Activated CD8-positive, alpha-beta T cell treated with anti-CD3 and anti-CD28 coated beads, Interleukin-2, amount 10 ng/mL, durations not matched to agents 7 days and 5 days (primary cell): Measurements from ENCODE around the gene SELENOS. TPM values are rescaled to one million over a fixed set of nuclear protein-coding genes. Genes with fewer than 3 reads are reported as not detected.
"Not testable (repeated sequence)": the region's sequence is repeated elsewhere in the genome, so short reads cannot be mapped to it uniquely, and the experiment has no call there.

Experiments used
- ATAC-seq: fragments of 150-1000 bp; cut with Tn5 transposase; one replicate; pipeline ENCODE4 v1.10.0; 2021; ENCODE audit warnings: moderate library complexity
- CTCF ChIA-PET: fragments of 350-600 bp; sonication (Branson Sonifier 250); formaldehyde crosslinking; loops from one replicate; lab custom pipeline; 2021; ENCODE audit warnings: antibody characterized with exemption; lab: Charles Lee
- POLR2A ChIA-PET: fragments of 350-600 bp; sonication (Branson Sonifier 250); formaldehyde crosslinking; loops from one replicate; lab custom pipeline; 2021; ENCODE audit warnings: antibody characterized with exemption; lab: Charles Lee
- DNase-seq: peaks from one replicate; pipeline ENCODE4 v3.0.0-alpha.2; 2020
- H3K27ac Mint-ChIP-seq: one replicate; pipeline ENCODE4 v1.8.0; 2021; ENCODE audit warnings: mild to moderate bottlenecking, mixed read lengths
- H3K27me3 Mint-ChIP-seq: one replicate; pipeline ENCODE4 v1.8.0; 2021; ENCODE audit warnings: low read depth, mixed read lengths
- H3K36me3 Mint-ChIP-seq: one replicate; pipeline ENCODE4 v1.8.0; 2021; ENCODE audit warnings: low read depth, mixed read lengths
- H3K4me1 Mint-ChIP-seq: one replicate; pipeline ENCODE4 v1.8.0; 2021; ENCODE audit warnings: low read depth, mixed read lengths
- H3K4me3 Mint-ChIP-seq: one replicate; pipeline ENCODE4 v1.8.0; 2021; ENCODE audit warnings: mild to moderate bottlenecking, mixed read lengths
- H3K9me3 Mint-ChIP-seq: one replicate; pipeline ENCODE4 v1.8.0; 2022; ENCODE audit warnings: mixed read lengths; ENCODE audit not compliant: insufficient read depth
- total RNA-seq, 2 experiments: library from RNA; stranded (reverse); gene quantifications; one replicate each; pipeline ENCODE4 v1.2.3, GENCODE V29; 2021

Gene SELENOS
- total RNA-seq, 2 experiments from 2014 or later: 29.8 to 32.2 TPM

DNA sequence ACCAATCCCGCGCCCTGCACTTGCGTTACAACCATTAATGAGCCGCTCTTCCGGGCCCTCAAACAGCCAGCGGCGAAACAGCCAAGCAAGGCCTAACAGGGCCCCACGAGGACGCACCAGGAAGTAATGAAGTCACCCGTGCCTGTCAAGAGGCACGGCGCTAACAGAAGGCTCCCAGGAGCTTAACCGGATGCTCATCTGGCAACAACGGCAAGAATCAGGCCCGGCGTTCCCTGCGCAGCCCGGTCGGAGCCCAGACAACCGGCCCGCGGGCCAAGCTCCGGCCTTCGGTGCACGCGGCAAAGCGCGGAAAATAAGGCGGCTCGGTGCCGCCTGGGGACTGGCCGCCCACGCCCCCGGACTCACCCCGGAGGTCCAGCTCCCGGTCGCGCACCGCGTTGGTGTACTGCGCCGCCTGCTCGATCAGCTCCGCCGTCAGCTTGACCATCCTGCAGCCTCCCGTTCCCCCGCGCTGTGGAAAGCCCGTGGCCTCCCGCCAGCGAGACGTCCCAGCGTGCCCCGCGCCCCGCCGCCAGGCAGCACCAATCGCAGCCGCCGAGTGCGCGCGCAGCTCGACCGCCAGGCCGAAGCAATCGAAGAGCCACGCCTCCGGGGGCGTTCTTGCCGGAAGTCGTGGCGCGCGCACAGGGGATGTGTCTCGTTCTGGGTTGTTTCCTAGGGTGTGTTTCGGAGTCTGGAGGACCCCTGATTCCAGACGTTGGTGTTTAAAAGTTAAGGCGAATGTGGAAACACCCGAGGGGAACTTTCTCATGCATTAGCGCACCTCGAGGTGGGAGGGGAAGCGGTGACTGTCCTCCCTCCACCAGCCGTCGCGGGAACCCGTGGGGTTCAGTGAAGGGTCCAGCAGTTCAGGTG, 17.7 kb upstream of the SELENOS start, which contains the start of gene SNRPA1:
Gene SNRPA1 (minus strand): TSS at position 518 of the 876 bp plus-strand sequence. CDS start 70 bp downstream, at position 448.
- H3K4me1 Mint-ChIP-seq: peaks cover 37% of the 10 kb centered on the region
- DNase-seq: peak; percentile 97
- peak within 1 kb of the TSS; percentile 93 for H3K27ac Mint-ChIP-seq
- H3K36me3 Mint-ChIP-seq: peaks cover 33% of the 10 kb centered on the region
- ATAC-seq: peak; percentile 87
- CTCF ChIA-PET: interaction anchor here (1.0 to 15.0 kb wide), 14 partner anchors 10 to 377 kb away, joined by 3 to 202 read pairs (median 5); partner anchors contain the start of genes CHSY1 and TM2D3
- peak within 1 kb of the TSS; percentile 98 for H3K4me3 Mint-ChIP-seq
- no peaks in the 10 kb centered on the region for H3K27me3 Mint-ChIP-seq
- POLR2A ChIA-PET: interaction anchor here (0.7 to 4.2 kb wide), 25 partner anchors 8 to 393 kb away, joined by 3 to 36 read pairs (median 5); partner anchors contain the start of genes CHSY1 and TM2D3
- no peaks in the 10 kb centered on the region for H3K9me3 Mint-ChIP-seq

DNA sequence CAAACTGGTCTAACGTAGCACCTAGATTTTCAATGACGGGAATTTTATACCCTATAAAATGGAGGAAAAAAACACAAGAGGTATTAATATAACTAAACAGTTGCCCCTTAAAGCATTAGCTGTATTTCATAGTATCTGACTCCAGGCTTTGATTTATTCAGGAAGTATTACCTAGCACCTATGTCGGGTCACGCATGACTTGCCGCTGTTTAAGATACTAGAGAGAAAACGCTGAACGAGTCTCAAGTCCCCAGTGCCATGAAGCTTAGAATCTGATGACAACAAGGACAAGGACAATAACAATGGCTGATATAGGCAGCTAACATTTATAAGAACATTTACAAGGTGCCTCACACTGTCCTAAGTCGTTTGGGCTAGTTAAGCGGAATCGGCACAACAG, 15.8 kb upstream of the SELENOS start:
- H3K36me3 Mint-ChIP-seq: peaks cover 47% of the 10 kb centered on the region
- ATAC-seq (no peak), DNase-seq (no peak)
- POLR2A ChIA-PET: interaction anchor here (1.6 to 4.2 kb wide), 4 partner anchors 9 to 360 kb away, joined by 4 to 36 read pairs (median 24); partner anchors contain the start of gene TM2D3
- H3K9me3 Mint-ChIP-seq: no peaks in the 10 kb centered on the region
- H3K4me1 Mint-ChIP-seq: peaks cover 44% of the 10 kb centered on the region
- CTCF ChIA-PET: interaction anchor here (0.9 to 15.0 kb wide), 12 partner anchors 9 to 360 kb away, joined by 3 to 202 read pairs (median 6); no protein-coding TSS in a partner anchor
- peak overlapping the region; percentile 93 for H3K27ac Mint-ChIP-seq
- no peaks in the 10 kb centered on the region for H3K27me3 Mint-ChIP-seq
- peak overlapping the region; percentile 98 for H3K4me3 Mint-ChIP-seq

DNA sequence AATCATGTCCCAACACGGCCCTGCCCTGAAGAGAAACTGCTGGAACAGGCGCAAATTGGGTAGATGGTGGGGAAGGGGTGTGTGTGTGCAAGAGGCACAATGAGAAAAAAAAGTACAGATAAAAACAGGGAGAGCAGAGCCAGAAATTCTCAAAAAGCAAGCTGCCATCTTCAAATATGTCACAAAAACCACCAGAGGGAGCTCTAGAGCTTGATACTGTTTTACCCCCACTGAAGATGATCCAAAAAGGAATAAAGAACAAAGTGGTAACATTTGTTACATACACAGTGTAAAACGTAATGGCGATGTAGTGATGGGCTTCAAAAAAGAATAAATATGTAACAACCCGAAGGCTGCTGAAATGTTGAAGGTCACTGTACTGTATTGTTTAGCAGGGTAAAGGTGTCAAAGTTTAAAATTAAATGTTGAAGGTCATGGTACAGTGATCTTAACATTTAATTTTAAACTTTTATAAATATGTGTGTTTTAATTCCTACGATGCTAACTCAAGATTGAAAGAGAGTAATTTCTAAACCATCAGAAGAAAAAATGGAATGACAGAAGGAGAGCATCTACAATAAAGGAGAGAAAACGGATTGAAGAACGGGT, 11.7 kb upstream of the SELENOS start:
- Mint-ChIP-seq H3K4me3 (no peak overlapping the region), H3K4me1 (peaks cover 55% of the 10 kb centered on the region)

DNA sequence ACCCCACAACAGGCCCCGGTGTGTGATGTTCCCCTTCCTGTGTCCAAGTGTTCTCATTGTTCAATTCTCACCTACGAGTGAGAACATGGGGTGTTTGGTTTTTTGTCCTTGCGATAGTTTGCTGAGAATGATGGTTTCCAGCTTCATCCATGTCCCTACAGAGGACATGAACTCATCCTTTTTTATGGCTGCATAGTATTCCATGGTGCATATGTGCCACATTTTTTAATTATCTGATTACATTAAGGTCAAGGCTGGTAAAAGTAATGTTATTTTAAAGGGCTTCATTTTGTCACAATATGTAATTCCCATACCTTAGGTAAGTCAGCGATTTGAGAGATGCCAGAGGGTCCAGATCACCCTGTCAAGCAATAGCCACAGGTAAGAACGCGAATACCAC, 10.1 kb upstream of the SELENOS start:
- ChIA-PET POLR2A (interaction anchor here (1.6 kb wide), 1 partner anchor 355 kb away, joined by 5 read pairs; no protein-coding TSS in a partner anchor), CTCF (interaction anchor here (0.7 to 15.0 kb wide), 7 partner anchors 8 to 376 kb away, joined by 3 to 202 read pairs (median 8); no protein-coding TSS in a partner anchor)
- not testable (repeated sequence) for H3K9me3 Mint-ChIP-seq, ATAC-seq, DNase-seq, H3K4me3 Mint-ChIP-seq, H3K27me3 Mint-ChIP-seq
- Mint-ChIP-seq H3K4me1 (peaks cover 42% of the 10 kb centered on the region), H3K36me3 (peaks cover 76% of the 10 kb centered on the region), H3K27ac (peak overlapping the region; percentile 64)

More for the DNA sequence above, 11.7 kb upstream of the SELENOS start:
- DNase-seq (peak; percentile 51), ATAC-seq (peak; percentile 54)
- Mint-ChIP-seq H3K27ac (peak overlapping the region; percentile 52), H3K36me3 (peaks cover 73% of the 10 kb centered on the region), H3K9me3 (no peaks in the 10 kb centered on the region), H3K27me3 (no peaks in the 10 kb centered on the region)
- CTCF ChIA-PET: interaction anchor here (0.7 to 15.0 kb wide), 29 partner anchors 9 to 682 kb away, joined by 3 to 202 read pairs (median 4); no protein-coding TSS in a partner anchor
- POLR2A ChIA-PET: interaction anchor here (1.1 to 1.6 kb wide), 2 partner anchors 11 to 354 kb away, joined by 3 to 5 read pairs; no protein-coding TSS in a partner anchor

DNA sequence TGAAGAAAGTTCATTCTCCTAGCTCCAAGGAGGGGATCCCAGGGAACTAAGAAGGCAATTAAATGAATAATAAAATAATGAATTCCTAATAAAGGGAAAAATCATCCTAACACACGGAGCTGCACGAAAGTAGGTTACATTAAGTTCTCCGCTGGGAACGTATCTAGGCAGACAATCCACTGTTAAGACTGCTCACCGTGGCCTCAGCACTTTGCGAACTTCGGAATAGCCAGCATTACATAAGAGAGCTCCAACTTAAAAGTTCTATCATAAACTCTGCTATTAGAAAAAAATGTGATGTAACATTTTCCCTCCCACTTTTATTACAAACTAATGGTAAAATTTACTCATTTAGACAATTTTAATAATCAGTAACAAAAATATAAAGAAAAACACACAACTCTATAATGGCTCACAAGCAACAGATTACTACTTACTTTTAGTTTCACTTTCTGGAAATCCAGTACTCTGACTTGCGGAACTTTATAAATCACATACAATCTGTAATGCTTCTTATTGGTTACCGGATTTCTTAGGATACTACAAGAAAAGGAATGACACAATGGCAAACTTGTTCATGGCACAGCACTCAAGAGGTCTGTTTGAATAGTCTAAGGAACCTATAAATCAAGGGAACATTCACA, 9.3 kb upstream of the SELENOS start:
- ATAC-seq (no peak), DNase-seq (no peak)
- POLR2A ChIA-PET: interaction anchor here (4.6 kb wide), 1 partner anchor 9 kb away, joined by 30 read pairs; the partner anchor contains the start of gene SNRPA1
- H3K36me3 Mint-ChIP-seq: peaks cover 77% of the 10 kb centered on the region
- CTCF ChIA-PET: interaction anchor here (1.2 to 4.7 kb wide), 6 partner anchors 28 to 369 kb away, joined by 5 to 30 read pairs (median 5); no protein-coding TSS in a partner anchor
- no peaks in the 10 kb centered on the region for H3K27me3 Mint-ChIP-seq
- H3K4me1 Mint-ChIP-seq: peaks cover 35% of the 10 kb centered on the region
- H3K9me3 Mint-ChIP-seq: no peaks in the 10 kb centered on the region
- no peak overlapping the region for H3K27ac Mint-ChIP-seq
- no peak overlapping the region for H3K4me3 Mint-ChIP-seq

DNA sequence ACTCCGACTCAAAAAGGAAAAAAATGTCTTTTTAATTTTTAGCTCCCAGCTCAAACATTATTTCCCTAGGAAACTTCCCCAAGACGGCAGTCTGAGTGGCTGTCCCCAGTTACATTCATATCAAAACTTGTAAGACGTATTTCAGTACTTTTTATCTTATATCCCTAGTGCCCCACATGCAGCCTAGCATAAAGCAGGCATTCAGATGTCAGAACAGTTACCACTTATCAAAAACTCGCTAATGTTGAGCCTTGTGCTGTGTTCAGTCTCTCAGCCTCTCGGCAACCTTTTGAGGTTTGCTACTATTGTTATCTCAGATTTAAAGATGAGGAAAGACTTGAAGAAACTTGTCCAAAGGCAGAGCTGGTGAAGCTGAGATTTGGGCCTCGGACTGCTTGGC, 6.6 kb upstream of the SELENOS start:
- DNase-seq (no peak), ATAC-seq (no peak)
- POLR2A ChIA-PET: interaction anchor here (0.7 to 4.6 kb wide), 3 partner anchors 10 to 67 kb away, joined by 3 to 30 read pairs (median 3); partner anchors contain the start of gene SNRPA1
- H3K9me3 Mint-ChIP-seq: no peaks in the 10 kb centered on the region
- H3K27me3 Mint-ChIP-seq: no peaks in the 10 kb centered on the region
- H3K4me3 Mint-ChIP-seq: no peak overlapping the region
- CTCF ChIA-PET: interaction anchor here (0.9 to 4.7 kb wide), 4 partner anchors 9 to 357 kb away, joined by 3 to 30 read pairs (median 8); partner anchors contain the start of gene SNRPA1
- no peak overlapping the region for H3K27ac Mint-ChIP-seq
- H3K4me1 Mint-ChIP-seq: peaks cover 26% of the 10 kb centered on the region
- peaks cover 80% of the 10 kb centered on the region for H3K36me3 Mint-ChIP-seq

DNA sequence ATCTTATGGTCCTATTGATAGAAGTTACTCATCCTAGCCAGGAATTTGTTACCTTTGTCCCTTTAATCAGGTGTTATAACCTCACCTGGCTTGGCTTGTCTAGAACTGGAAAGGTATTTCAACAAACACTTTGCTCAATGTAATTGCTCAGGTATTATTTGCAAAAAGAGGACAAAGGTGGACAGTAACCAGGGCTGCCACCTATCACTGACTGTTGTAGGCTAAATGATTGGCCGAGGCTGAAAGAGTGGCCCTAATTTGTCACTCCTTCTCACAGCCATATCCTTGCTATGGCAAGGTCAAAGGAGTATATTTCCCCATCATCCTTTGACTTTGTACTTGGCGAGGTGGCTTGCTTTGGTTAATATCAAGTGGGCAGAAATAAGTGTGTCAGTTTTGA, 2.7 kb upstream of the SELENOS start:
- no peak overlapping the region for H3K27ac Mint-ChIP-seq
- H3K36me3 Mint-ChIP-seq: peaks cover 60% of the 10 kb centered on the region
- CTCF ChIA-PET: interaction anchor here (1.9 to 2.9 kb wide), 2 partner anchors 8 to 22 kb away, joined by 6 to 19 read pairs; no protein-coding TSS in a partner anchor
- H3K4me3 Mint-ChIP-seq: no peak overlapping the region
- POLR2A ChIA-PET: no interaction called here
- DNase-seq (no peak), ATAC-seq (no peak)
- no peaks in the 10 kb centered on the region for H3K9me3 Mint-ChIP-seq
- H3K27me3 Mint-ChIP-seq: no peaks in the 10 kb centered on the region
- H3K4me1 Mint-ChIP-seq: peaks cover 21% of the 10 kb centered on the region

DNA sequence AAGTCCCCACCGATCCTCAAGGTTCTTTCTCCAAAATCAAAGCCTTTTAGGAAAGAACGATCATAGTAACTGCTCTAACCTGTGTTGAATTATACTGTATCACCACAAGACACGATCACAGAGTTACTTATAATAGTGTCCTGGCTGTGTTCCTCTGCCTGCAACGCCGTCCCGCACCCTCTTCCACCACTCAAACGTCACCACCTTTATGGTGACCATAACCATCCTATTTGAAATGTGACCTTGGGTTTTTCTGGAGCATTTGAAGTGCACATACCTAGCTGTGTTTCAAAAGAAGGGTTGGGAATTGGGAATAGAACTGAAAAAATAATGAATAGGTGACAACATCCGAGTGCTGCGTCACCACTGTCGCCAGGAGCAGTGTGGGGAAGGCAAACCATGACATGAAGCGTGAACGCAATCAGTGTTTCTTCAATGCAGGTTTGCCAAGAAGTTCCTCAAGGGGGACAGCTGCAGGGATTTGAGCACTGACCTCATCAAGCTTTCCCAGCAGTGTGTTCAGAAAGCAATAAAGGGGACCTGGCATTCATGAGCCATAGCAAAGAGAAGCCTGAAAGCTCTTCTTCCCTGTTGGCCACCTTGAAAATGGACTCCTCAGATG, 769 bp upstream of the SELENOS start:
- ATAC-seq (no peak), DNase-seq (no peak)
- H3K9me3 Mint-ChIP-seq: no peaks in the 10 kb centered on the region
- peak overlapping the region; percentile 47 for H3K27ac Mint-ChIP-seq
- peaks cover 25% of the 10 kb centered on the region for H3K4me1 Mint-ChIP-seq
- H3K27me3 Mint-ChIP-seq: no peaks in the 10 kb centered on the region
- POLR2A ChIA-PET: interaction anchor here (1.1 to 2.0 kb wide), 3 partner anchors 11 to 17 kb away, joined by 3 to 5 read pairs (median 3); partner anchors contain the start of gene SNRPA1
- CTCF ChIA-PET: interaction anchor here (0.7 to 2.9 kb wide), 7 partner anchors 8 to 363 kb away, joined by 3 to 19 read pairs (median 3); partner anchors contain the start of gene SNRPA1
- H3K36me3 Mint-ChIP-seq: peaks cover 65% of the 10 kb centered on the region
- H3K4me3 Mint-ChIP-seq: peak overlapping the region; percentile 76

DNA sequence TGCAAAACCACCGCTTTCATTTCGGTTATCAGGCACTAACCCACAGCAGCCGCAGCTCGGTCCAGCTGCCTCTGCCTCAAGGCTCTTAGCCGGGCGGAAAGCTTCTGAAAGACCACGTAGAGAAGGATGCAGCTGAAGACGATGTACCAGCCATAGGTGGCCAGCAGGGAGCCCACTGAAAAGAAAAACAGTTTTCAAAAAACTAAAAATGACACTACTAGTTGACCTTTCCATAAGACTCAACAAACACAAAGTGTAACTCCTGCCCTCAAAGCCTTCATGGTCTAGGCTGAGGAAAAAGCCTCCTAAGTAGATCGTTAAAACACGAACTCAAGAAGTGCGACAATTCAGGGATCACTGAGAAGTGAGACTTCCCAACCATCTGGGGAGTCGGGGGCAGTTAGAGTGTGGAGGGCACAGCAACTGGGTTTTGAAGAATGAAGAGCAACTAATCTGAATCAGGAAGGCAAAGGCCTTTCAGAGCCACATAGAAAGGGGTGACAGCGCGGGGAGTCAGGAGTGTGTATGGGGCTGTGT, 716 bp downstream of the SELENOS start:
- H3K4me3 Mint-ChIP-seq: peak overlapping the region; percentile 96
- H3K36me3 Mint-ChIP-seq: peaks cover 60% of the 10 kb centered on the region
- peak overlapping the region; percentile 93 for H3K27ac Mint-ChIP-seq
- CTCF ChIA-PET: interaction anchor here (0.7 to 2.6 kb wide), 6 partner anchors 9 to 365 kb away, joined by 3 to 13 read pairs (median 6); no protein-coding TSS in a partner anchor
- ATAC-seq (peak; percentile 29), DNase-seq (peak; percentile 44)
- POLR2A ChIA-PET: interaction anchor here (0.9 to 1.2 kb wide), 2 partner anchors 16 to 18 kb away, joined by 4 read pairs; partner anchors contain the start of gene SNRPA1
- H3K9me3 Mint-ChIP-seq: no peaks in the 10 kb centered on the region
- H3K4me1 Mint-ChIP-seq: peaks cover 25% of the 10 kb centered on the region
- H3K27me3 Mint-ChIP-seq: no peaks in the 10 kb centered on the region

DNA sequence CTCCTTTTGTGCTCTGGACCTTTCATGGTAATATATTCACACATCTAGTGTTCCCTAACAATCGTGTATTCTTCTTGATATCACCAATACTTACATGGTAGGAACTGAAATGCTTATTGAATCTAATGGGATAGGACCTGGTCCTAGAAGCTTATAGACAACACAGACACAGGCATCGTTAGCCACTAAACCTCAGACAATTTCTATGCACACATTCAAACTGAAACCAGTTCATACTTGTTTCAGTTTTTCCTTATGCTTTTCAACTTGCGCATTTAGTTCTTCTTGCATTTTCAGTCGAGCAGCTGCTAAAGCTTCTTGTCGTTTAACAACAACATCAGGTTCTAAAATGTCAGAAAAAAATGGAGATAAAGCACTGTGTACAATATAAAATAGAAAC, 2.3 kb downstream of the SELENOS start:
- Mint-ChIP-seq H3K9me3 (no peaks in the 10 kb centered on the region), H3K4me1 (peaks cover 25% of the 10 kb centered on the region), H3K27ac (no peak overlapping the region), H3K36me3 (peaks cover 61% of the 10 kb centered on the region), H3K4me3 (no peak overlapping the region), H3K27me3 (no peaks in the 10 kb centered on the region)
- ChIA-PET POLR2A (interaction anchor here (1.0 kb wide), 1 partner anchor 9 kb away, joined by 3 read pairs; no protein-coding TSS in a partner anchor), CTCF (interaction anchor here (0.9 to 2.6 kb wide), 9 partner anchors 7 to 268 kb away, joined by 3 to 13 read pairs (median 3); no protein-coding TSS in a partner anchor)
- DNase-seq (no peak), ATAC-seq (no peak)
